ENCODE measurements around the gene SPRR2D. TPM values are rescaled to one million over a fixed set of nuclear protein-coding genes. Genes with fewer than 3 reads are reported as not detected.

SPRR2D gene
- total RNA-seq, 1 donor from 2014 or later = not detected

- no peak for TF ChIP-seq CTCF (IDR thresholded peaks at IDR 0.05)
- H3K27me3 ChIP-seq = no peaks in the 10 kb centered on the region
- DNase-seq (ENCODE audit: low spot score in 2 of 2) = no peak
- no peak overlapping the region for H3K4me3 ChIP-seq
- H3K9me3 ChIP-seq = no peaks in the 10 kb centered on the region
- H3K4me1 ChIP-seq = no peaks in the 10 kb centered on the region
- H3K27ac ChIP-seq = no peak overlapping the region
- intact Hi-C loops (cut with DNase I) = no loop called here
- H3K36me3 ChIP-seq = no peaks in the 10 kb centered on the region
Measured at GRCh38 chr1:153035211-153035610, 5.7 kb downstream of the SPRR2D start.

- no peaks in the 10 kb centered on the region for H3K27me3 ChIP-seq
- H3K4me3 ChIP-seq = no peak overlapping the region
- DNase-seq (ENCODE audit: low spot score in 2 of 2) = no peak
- no peaks in the 10 kb centered on the region for H3K9me3 ChIP-seq
- H3K36me3 ChIP-seq = no peaks in the 10 kb centered on the region
- no peak overlapping the region for H3K27ac ChIP-seq
- H3K4me1 ChIP-seq = no peaks in the 10 kb centered on the region
- intact Hi-C loops (cut with DNase I) = no loop called here
- TF ChIP-seq CTCF (IDR thresholded peaks at IDR 0.05) = no peak
Measured at GRCh38 chr1:153032677-153033308, 8.1 kb downstream of the SPRR2D start.

DNA sequence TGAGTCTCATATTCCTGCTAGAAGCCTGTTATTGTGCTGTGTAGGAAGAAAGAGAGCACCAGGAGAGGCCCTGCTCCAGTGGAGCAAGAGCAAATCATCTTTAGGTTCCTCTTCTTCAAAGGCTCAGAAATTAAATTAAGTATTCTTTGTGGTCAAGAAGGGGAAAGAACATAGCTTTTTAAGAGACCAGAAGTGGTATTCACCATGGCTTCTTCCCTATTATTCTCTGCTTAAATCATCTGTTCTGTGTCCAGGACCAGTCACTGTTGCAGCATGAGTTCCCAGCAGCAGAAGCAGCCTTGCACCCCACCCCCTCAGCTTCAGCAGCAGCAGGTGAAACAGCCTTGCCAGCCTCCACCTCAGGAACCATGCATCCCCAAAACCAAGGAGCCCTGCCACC, 8.8 kb downstream of the SPRR2D start:
- no peak for DNase-seq (ENCODE audit: low spot score in 2 of 2)
- TF ChIP-seq CTCF (IDR thresholded peaks at IDR 0.05) = no peak
- Histone ChIP-seq H3K36me3 (no peaks in the 10 kb centered on the region), H3K9me3 (no peaks in the 10 kb centered on the region), H3K4me3 (no peak overlapping the region), H3K27me3 (no peaks in the 10 kb centered on the region), H3K4me1 (no peaks in the 10 kb centered on the region), H3K27ac (no peak overlapping the region)
- intact Hi-C loops (cut with DNase I) = no loop called here

GRCh38 chr1:153030895-153031294, 10.0 kb downstream of the SPRR2D start, which contains the start of gene SPRR1B:
SPRR1B (plus strand) TSS chr1:153031203; CDS start chr1:153032346, 1,143 bp downstream.
- no peak for TF ChIP-seq CTCF (IDR thresholded peaks at IDR 0.05)
- no peak for DNase-seq (ENCODE audit: low spot score in 2 of 2)
- Histone ChIP-seq H3K4me1 (no peaks in the 10 kb centered on the region), H3K36me3 (no peaks in the 10 kb centered on the region), H3K27ac (no peak within 1 kb of the TSS), H3K9me3 (no peaks in the 10 kb centered on the region), H3K4me3 (no peak within 1 kb of the TSS), H3K27me3 (no peaks in the 10 kb centered on the region)
- intact Hi-C loops (cut with DNase I) = no loop called here

DNA sequence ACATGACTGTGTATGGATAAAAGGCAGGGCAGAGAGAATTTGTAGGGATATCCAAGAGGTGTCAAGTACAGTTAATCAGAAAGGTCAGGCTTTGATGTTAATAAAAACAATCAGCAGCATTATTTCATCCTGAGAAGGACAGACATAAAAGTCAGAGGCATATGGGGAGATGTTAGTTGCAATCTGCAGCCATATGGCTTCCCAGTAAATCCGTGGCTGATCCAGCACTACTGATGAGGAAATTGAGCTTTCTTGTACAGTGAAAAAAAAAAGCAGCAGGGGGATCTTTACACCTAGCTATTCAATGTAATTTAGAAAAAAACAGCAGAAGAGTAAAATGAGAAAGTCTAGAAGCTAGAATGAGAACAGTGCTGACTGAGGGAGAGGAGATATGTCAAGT, 12.2 kb downstream of the SPRR2D start:
- H3K4me3 ChIP-seq = no peak overlapping the region
- H3K9me3 ChIP-seq = no peaks in the 10 kb centered on the region
- intact Hi-C loops (cut with DNase I) = no loop called here
- H3K36me3 ChIP-seq = no peaks in the 10 kb centered on the region
- no peaks in the 10 kb centered on the region for H3K27me3 ChIP-seq
- no peak for TF ChIP-seq CTCF (IDR thresholded peaks at IDR 0.05)
- no peaks in the 10 kb centered on the region for H3K4me1 ChIP-seq
- no peak overlapping the region for H3K27ac ChIP-seq
- no peak for DNase-seq (ENCODE audit: low spot score in 2 of 2)

GRCh38 chr1:153025797-153026196, 15.1 kb downstream of the SPRR2D start:
- TF ChIP-seq CTCF (IDR thresholded peaks at IDR 0.05) = no peak
- DNase-seq (ENCODE audit: low spot score in 2 of 2) = no peak
- no peaks in the 10 kb centered on the region for H3K27me3 ChIP-seq
- no peaks in the 10 kb centered on the region for H3K9me3 ChIP-seq
- no peak overlapping the region for H3K4me3 ChIP-seq
- no peaks in the 10 kb centered on the region for H3K36me3 ChIP-seq
- H3K27ac ChIP-seq = no peak overlapping the region
- intact Hi-C loops (cut with DNase I) = no loop called here
- H3K4me1 ChIP-seq = no peaks in the 10 kb centered on the region
